ENCODE data around the gene SLCO3A1.

The SLCO3A1 gene

DNA sequence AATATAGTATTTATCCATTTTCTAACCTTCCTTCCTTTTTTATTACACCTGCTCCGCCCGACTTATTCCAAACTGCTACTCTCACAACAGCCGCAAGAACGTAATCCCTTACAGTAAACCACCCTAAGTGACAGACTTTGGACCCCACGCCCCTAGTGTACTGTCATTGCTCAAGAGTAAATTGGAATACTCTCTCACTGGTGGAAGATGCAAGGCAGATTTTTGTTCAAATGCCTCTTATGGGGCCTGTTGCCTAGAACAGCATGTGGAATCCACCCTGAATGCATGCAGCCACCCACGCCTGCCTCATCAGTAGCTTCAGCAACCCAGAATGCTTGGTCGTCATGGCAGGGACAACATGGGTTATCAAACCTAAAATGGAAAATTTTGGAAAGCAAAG, 313.9 kb downstream of the SLCO3A1 start:
- no peak for DNase-seq (ENCODE audit: low read depth, low spot score)
- TF ChIP-seq, protein P1, sequence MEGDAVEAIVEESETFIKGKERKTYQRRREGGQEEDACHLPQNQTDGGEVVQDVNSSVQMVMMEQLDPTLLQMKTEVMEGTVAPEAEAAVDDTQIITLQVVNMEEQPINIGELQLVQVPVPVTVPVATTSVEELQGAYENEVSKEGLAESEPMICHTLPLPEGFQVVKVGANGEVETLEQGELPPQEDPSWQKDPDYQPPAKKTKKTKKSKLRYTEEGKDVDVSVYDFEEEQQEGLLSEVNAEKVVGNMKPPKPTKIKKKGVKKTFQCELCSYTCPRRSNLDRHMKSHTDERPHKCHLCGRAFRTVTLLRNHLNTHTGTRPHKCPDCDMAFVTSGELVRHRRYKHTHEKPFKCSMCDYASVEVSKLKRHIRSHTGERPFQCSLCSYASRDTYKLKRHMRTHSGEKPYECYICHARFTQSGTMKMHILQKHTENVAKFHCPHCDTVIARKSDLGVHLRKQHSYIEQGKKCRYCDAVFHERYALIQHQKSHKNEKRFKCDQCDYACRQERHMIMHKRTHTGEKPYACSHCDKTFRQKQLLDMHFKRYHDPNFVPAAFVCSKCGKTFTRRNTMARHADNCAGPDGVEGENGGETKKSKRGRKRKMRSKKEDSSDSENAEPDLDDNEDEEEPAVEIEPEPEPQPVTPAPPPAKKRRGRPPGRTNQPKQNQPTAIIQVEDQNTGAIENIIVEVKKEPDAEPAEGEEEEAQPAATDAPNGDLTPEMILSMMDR (IDR thresholded peaks at IDR 0.05; ENCODE audit: insufficient read depth, low read length, missing control alignments), result no peak
- POLR2A ChIA-PET, result no interaction called here
- CTCF ChIA-PET, result no interaction called here
- no peak overlapping the region for H3K4me3 ChIP-seq (ENCODE audit: low read depth, low read length)

DNA sequence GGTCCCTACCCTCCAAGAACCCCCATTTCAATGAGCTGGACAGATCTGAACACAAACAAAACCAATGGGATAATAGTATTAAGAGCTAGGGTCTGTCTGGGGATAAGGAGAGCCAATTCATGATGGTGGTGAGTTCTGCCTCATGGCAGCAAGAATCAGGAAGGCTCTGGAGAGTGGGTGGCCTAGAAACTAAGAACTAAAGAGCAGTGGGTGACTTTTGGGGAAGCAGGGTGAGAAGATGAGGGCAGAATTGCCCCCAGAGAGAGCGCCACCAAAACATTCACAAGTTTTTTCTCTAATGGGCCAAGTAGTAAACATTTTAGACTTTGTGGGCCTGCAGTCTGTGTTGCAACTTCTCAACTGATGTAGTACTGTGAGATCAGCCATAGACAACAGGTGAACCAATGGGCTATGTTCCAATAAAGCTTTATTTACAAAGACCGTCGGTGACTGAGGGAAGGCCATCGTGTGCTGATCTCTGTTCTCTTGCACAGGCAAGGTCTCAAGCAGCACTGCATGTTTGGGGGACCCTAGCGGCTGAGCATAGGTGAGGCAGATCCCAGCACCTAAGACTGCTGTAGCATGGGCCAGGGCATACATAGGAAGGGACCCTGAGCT, 314.7 kb downstream of the SLCO3A1 start:
- no peak overlapping the region for H3K4me3 ChIP-seq (ENCODE audit: low read depth, low read length)
- no peak for DNase-seq (ENCODE audit: low read depth, low spot score)
- TF ChIP-seq, protein P1 (IDR thresholded peaks at IDR 0.05; ENCODE audit: insufficient read depth, low read length, missing control alignments), result no peak
- POLR2A ChIA-PET, result no interaction called here
- CTCF ChIA-PET, result no interaction called here

DNA sequence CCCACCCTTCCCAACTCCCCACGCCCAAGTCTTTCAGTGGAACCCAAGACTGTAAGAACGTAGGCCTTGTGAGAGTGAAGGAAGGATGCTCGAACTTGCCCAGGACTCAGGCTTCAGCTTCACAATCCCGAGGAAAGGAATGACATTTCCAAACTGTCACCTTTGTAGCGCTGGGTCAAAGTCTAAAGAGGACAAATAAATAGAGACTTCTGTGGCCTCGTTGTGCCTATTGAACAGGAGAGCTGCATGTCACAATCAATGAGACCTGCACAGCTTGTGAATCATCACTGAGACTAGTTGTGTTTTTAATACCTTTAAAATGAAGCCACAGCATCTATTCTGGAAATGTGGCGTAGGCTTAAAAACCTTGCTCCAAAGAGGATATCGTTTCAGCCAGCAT, 317.4 kb downstream of the SLCO3A1 start:
- TF ChIP-seq, protein P1 (IDR thresholded peaks at IDR 0.05; ENCODE audit: insufficient read depth, low read length, missing control alignments), result no peak
- CTCF ChIA-PET, result interaction anchor here (1.3 kb wide), 1 partner anchor 22 kb away, joined by 3 read pairs; no protein-coding TSS in a partner anchor
- POLR2A ChIA-PET, result no interaction called here
- no peak overlapping the region for H3K4me3 ChIP-seq (ENCODE audit: low read depth, low read length)
- no peak for DNase-seq (ENCODE audit: low read depth, low spot score)

DNA sequence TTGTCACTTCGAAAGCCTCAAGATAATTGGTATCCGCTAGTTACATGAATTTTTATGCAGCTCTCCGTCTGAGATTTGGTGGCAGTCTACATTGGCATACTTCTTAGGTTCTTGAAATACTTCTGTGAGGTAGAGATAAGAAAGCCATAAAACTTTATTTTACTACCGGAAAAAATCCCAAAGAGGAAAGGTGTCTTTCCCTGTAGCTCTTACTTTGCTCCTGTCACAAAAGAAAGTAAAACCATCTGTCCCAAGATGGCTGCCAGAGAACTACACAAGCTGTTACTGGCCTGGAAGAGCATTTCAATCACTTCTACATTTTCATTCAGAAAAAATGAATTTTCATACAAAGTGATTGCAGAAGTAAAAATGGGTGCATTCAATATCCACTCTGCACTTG, 325.4 kb downstream of the SLCO3A1 start:
- TF ChIP-seq, protein P1 (IDR thresholded peaks at IDR 0.05; ENCODE audit: insufficient read depth, low read length, missing control alignments), result no peak
- POLR2A ChIA-PET, result no interaction called here
- no peak for DNase-seq (ENCODE audit: low read depth, low spot score)
- CTCF ChIA-PET, result no interaction called here
- no peak overlapping the region for H3K4me3 ChIP-seq (ENCODE audit: low read depth, low read length)

DNA sequence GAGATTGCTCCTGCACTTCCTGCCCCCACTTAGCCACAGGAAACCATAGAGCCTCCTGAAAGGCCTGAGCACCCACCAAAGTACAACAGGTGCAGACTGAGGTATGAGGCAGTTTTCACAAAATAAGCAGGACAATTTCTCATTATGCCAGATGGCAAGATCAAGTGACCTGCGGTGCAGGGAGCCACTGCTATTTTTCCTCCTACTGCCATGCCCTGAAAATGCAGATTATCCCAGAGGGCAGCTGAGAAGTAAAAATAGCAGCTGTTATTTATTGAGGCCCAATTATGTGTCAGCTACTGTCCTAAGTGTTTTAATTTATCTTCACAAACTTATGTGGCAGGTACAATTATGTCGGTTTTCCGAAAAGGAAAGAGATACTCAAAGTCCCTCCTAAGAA, 330.6 kb downstream of the SLCO3A1 start:
- no peak for DNase-seq (ENCODE audit: low read depth, low spot score)
- CTCF ChIA-PET, result no interaction called here
- TF ChIP-seq, protein P1 (IDR thresholded peaks at IDR 0.05; ENCODE audit: insufficient read depth, low read length, missing control alignments), result no peak
- POLR2A ChIA-PET, result no interaction called here
- H3K4me3 ChIP-seq (ENCODE audit: low read depth, low read length), result no peak overlapping the region

DNA sequence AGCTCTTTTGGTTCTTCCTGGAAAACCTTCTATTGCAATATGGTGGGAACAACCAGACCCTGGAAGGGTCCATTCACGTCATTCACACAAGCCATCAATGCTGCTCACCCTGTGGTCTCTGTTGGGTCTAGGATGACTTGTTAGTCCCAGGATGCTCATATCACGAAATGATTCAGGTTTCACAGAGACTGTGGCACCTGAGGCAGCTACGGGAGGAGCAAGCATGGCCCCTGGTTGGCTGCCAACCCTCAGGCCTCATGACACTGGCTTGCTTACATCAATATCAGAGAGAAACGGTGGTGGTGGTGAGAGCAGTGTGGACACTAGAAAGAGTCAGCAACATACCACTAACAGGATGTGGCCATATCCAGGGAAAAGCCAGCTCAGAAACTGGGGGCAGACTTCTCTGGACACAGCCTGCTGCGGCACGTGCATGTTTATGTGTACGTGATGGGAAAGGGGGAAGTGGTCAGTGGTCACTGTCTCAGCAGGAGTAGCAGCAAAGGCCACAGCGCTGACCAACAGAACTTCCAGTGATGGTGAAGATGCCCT, 331.2 kb downstream of the SLCO3A1 start:
- H3K4me3 ChIP-seq (ENCODE audit: low read depth, low read length), result no peak overlapping the region
- CTCF ChIA-PET, result no interaction called here
- TF ChIP-seq, protein P1 (IDR thresholded peaks at IDR 0.05; ENCODE audit: insufficient read depth, low read length, missing control alignments), result no peak
- DNase-seq (ENCODE audit: low read depth, low spot score), result no peak
- POLR2A ChIA-PET, result no interaction called here

All from AG04449 (cell line).